MM.1S (cell line): ENCODE results near the gene MMP21.
A peak's percentile ranks its signal among the peaks of the same experiment; 100 is the strongest.

Experiments
- DNase-seq: peaks from one replicate; pipeline ENCODE4 v3.0.0-alpha.2; 2015
- H2AFZ ChIP-seq: fragments of 300-600 bp; sonication (generic); 2 replicates; pipeline ENCODE4 v1.6.0; 2016; ENCODE audit warnings: antibody characterized with exemption, low read length
- H3F3A ChIP-seq: fragments of 300-600 bp; sonication (generic); 2 replicates; pipeline ENCODE4 v1.6.1; 2016; ENCODE audit warnings: mild to moderate bottlenecking, antibody characterized with exemption, low read length, moderate library complexity, mixed read lengths; ENCODE audit not compliant: insufficient read depth
- H3K27ac ChIP-seq: fragments of 300-600 bp; sonication (generic); 2 replicates; pipeline ENCODE4 v1.5.1; 2016; ENCODE audit warnings: mild to moderate bottlenecking, low read length
- H3K27me3 ChIP-seq: fragments of 300-600 bp; sonication (generic); replicated peaks from 2 replicates; pipeline ENCODE4 v1.6.0; 2016; ENCODE audit warnings: low read length; ENCODE audit not compliant: insufficient read depth
- H3K36me3 ChIP-seq: fragments of 300-600 bp; sonication (generic); replicated peaks from 2 replicates; pipeline ENCODE4 v1.6.1; 2016; ENCODE audit warnings: mild to moderate bottlenecking, low read length, mixed read lengths; ENCODE audit not compliant: insufficient read depth
- H3K4me1 ChIP-seq: fragments of 300-600 bp; sonication (generic); 2 replicates; pipeline ENCODE4 v1.6.1; 2016; ENCODE audit warnings: low read length, mixed read lengths
- H3K4me2 ChIP-seq: fragments of 300-600 bp; sonication (generic); 2 replicates; pipeline ENCODE4 v1.6.0; 2016; ENCODE audit warnings: low read depth, low read length
- H3K4me3 ChIP-seq: fragments of 300-600 bp; sonication (generic); 2 replicates; pipeline ENCODE4 v1.5.1; 2016; ENCODE audit warnings: low read length, mixed read lengths
- H3K79me2 ChIP-seq: fragments of 300-600 bp; sonication (generic); 2 replicates; pipeline ENCODE4 v1.6.1; 2016; ENCODE audit warnings: mixed run types, low read length, mixed read lengths
- H3K9ac ChIP-seq: fragments of 300-600 bp; sonication (generic); 2 replicates; pipeline ENCODE4 v1.6.1; 2016; ENCODE audit warnings: low read length, mixed read lengths
- H3K9me2 ChIP-seq: fragments of 300-600 bp; sonication (generic); replicated peaks from 2 replicates; pipeline ENCODE4 v1.6.1; 2016; ENCODE audit warnings: mild to moderate bottlenecking, low read length, mixed read lengths; ENCODE audit not compliant: insufficient read depth
- H3K9me3 ChIP-seq: fragments of 300-600 bp; sonication (generic); replicated peaks from 2 replicates; pipeline ENCODE4 v1.6.1; 2016; ENCODE audit warnings: mild to moderate bottlenecking, low read length, mixed read lengths; ENCODE audit not compliant: insufficient read depth
- H4K20me1 ChIP-seq: fragments of 300-600 bp; sonication (generic); 2 replicates; pipeline ENCODE4 v1.6.1; 2016; ENCODE audit warnings: mild to moderate bottlenecking, low read length, moderate library complexity, mixed read lengths; ENCODE audit not compliant: insufficient read depth
- CTCF ChIP-seq: fragments of 300-600 bp; sonication (generic); IDR thresholded peaks from 2 replicates; pipeline ENCODE4 v1.5.1; 2016; ENCODE audit warnings: antibody characterized with exemption, low read length, mixed read lengths
- EZH2 ChIP-seq: fragments of 300-600 bp; sonication (generic); optimal IDR thresholded peaks from 2 replicates; pipeline ENCODE3; 2017; ENCODE audit warnings: low read depth, mild to moderate bottlenecking, antibody characterized with exemption, low read length, mixed read lengths
- EZH2phosphoT487 ChIP-seq: fragments of 300-600 bp; sonication (generic); IDR thresholded peaks from 2 replicates; pipeline ENCODE4 v1.6.1; 2018; ENCODE audit warnings: antibody characterized with exemption, low read length

Gene MMP21

GRCh38 chr10:125822878-125823662 lies 47.4 kb upstream of the MMP21 start, which contains the start of the genes BCCIP and UROS:
BCCIP (plus strand) TSS chr10:125823546; CDS start chr10:125823558, 12 bp downstream.
UROS (minus strand) TSS chr10:125823258; CDS start chr10:125816499, 6,759 bp downstream.
- H2AFZ ChIP-seq: peak within 1 kb of the TSS; percentile 70
- peak within 1 kb of the TSS; percentile 62 for H3K4me2 ChIP-seq
- no peaks in the 10 kb centered on the region for H3K27me3 ChIP-seq
- peak within 1 kb of the TSS; percentile 79; the same call in 1 of the 2 replicates for H3K27ac ChIP-seq
- H4K20me1 ChIP-seq: no peaks in the 10 kb centered on the region; the same call in 1 of the 2 replicates
- H3K36me3 ChIP-seq: peaks cover 2% of the 10 kb centered on the region
- H3F3A ChIP-seq: peaks cover 12% of the 10 kb centered on the region; the same call in 1 of the 2 replicates
- H3K9me3 ChIP-seq: no peaks in the 10 kb centered on the region
- H3K79me2 ChIP-seq: peaks cover 65% of the 10 kb centered on the region
- TF ChIP-seq CTCF (no peak), EZH2 (no peak), EZH2phosphoT487 (no peak)
- peak within 1 kb of the TSS; percentile 88 for H3K9ac ChIP-seq
- peaks cover 35% of the 10 kb centered on the region for H3K4me1 ChIP-seq
- DNase-seq: peak; percentile 88
- H3K4me3 ChIP-seq: peak within 1 kb of the TSS; percentile 91
- H3K9me2 ChIP-seq: no peaks in the 10 kb centered on the region

- Histone ChIP-seq H3K79me2 (peaks cover 41% of the 10 kb centered on the region), H3K4me2 (peak overlapping the region; percentile 62; the same call in 1 of the 2 replicates), H3F3A (peaks cover 12% of the 10 kb centered on the region; the same call in 1 of the 2 replicates), H3K36me3 (no peaks in the 10 kb centered on the region), H3K9ac (no peak overlapping the region), H3K9me3 (no peaks in the 10 kb centered on the region), H3K27me3 (no peaks in the 10 kb centered on the region), H3K27ac (peak overlapping the region; percentile 28; the same call in 1 of the 2 replicates), H4K20me1 (no peaks in the 10 kb centered on the region), H3K4me3 (peak overlapping the region; percentile 20; the same call in 1 of the 2 replicates), H3K9me2 (no peaks in the 10 kb centered on the region), H3K4me1 (peaks cover 31% of the 10 kb centered on the region), H2AFZ (no peak overlapping the region)
- TF ChIP-seq EZH2phosphoT487 (no peak), CTCF (no peak), EZH2 (no peak)
- DNase-seq: peak; percentile 29
Measured at GRCh38 chr10:125820701-125821100, 45.1 kb upstream of the MMP21 start.

- no peak for TF ChIP-seq EZH2
- TF ChIP-seq CTCF: no peak
- TF ChIP-seq EZH2phosphoT487: no peak
Measured at GRCh38 chr10:125817337-125817946, 41.8 kb upstream of the MMP21 start.

More at GRCh38 chr10:125817337-125817946, 41.8 kb upstream of the MMP21 start:
- Histone ChIP-seq H3K9me3 (no peaks in the 10 kb centered on the region), H3K27ac (no peak overlapping the region), H3K27me3 (no peaks in the 10 kb centered on the region), H3K9me2 (no peaks in the 10 kb centered on the region), H3K9ac (no peak overlapping the region), H3K79me2 (peaks cover 9% of the 10 kb centered on the region), H3K4me2 (no peak overlapping the region), H2AFZ (no peak overlapping the region), H4K20me1 (no peaks in the 10 kb centered on the region), H3F3A (peaks cover 12% of the 10 kb centered on the region; the same call in 1 of the 2 replicates), H3K4me1 (peaks cover 18% of the 10 kb centered on the region), H3K36me3 (no peaks in the 10 kb centered on the region), H3K4me3 (no peak overlapping the region)
- no peak for DNase-seq
